Loucy (cell line): ENCODE data around the gene HTRA3.

Source experiments
- H2AFZ ChIP-seq: fragments of 200-600 bp; sonication (generic); 2 replicates; pipeline ENCODE4 v1.6.0; 2016; ENCODE audit warnings: antibody characterized with exemption, mild to moderate bottlenecking, low read length, moderate library complexity
- H3F3A ChIP-seq: fragments of 200-600 bp; 2 replicates; pipeline ENCODE4 v1.6.0; 2016; ENCODE audit warnings: antibody characterized with exemption, low read depth, mild to moderate bottlenecking
- H3K27me3 ChIP-seq: fragments of 200-600 bp; sonication (generic); 2 replicates; pipeline ENCODE4 v1.6.1; 2014; ENCODE audit warnings: low read length, mild to moderate bottlenecking; ENCODE audit not compliant: insufficient read depth, poor library complexity, severe bottlenecking
- H3K36me3 ChIP-seq: fragments of 200-600 bp; sonication (generic); 2 replicates; pipeline ENCODE4 v1.6.1; 2016; ENCODE audit warnings: low read length; ENCODE audit not compliant: insufficient read depth
- H3K4me1 ChIP-seq: fragments of 200-600 bp; sonication (generic); 2 replicates; pipeline ENCODE4 v1.5.1; 2014; ENCODE audit warnings: low read length, mild to moderate bottlenecking; ENCODE audit not compliant: insufficient read depth, poor library complexity, severe bottlenecking
- H3K4me2 ChIP-seq: fragments of 200-600 bp; sonication (generic); 2 replicates; pipeline ENCODE4 v1.6.0; 2014; ENCODE audit warnings: antibody characterized with exemption, low read length, low read depth, mild to moderate bottlenecking; ENCODE audit not compliant: poor library complexity, severe bottlenecking
- H3K4me3 ChIP-seq: fragments of 200-600 bp; sonication (generic); 2 replicates; pipeline ENCODE4 v1.5.1; 2014; ENCODE audit warnings: low read length, mild to moderate bottlenecking, mixed read lengths; ENCODE audit not compliant: poor library complexity, severe bottlenecking
- H3K79me2 ChIP-seq: fragments of 200-600 bp; sonication (generic); 2 replicates; pipeline ENCODE4 v1.6.1; 2014; ENCODE audit warnings: low read length; ENCODE audit not compliant: insufficient read depth
- H3K9ac ChIP-seq: fragments of 200-600 bp; sonication (generic); 2 replicates; pipeline ENCODE4 v1.6.0; 2014; ENCODE audit warnings: mild to moderate bottlenecking, low read depth, low read length, moderate library complexity; ENCODE audit not compliant: poor library complexity, severe bottlenecking
- H3K9me2 ChIP-seq: fragments of 200-600 bp; sonication (generic); replicated peaks from 2 replicates; pipeline ENCODE4 v1.6.1; 2016; ENCODE audit warnings: low read depth, low read length, mixed read lengths
- H3K9me3 ChIP-seq: fragments of 200-600 bp; sonication (generic); 2 replicates; pipeline ENCODE4 v1.6.1; 2014; ENCODE audit warnings: mild to moderate bottlenecking, antibody characterized with exemption, low read length, low read depth; ENCODE audit not compliant: insufficient read depth
- H4K20me1 ChIP-seq: fragments of 200-600 bp; sonication (generic); 2 replicates; pipeline ENCODE4 v1.6.0; 2014; ENCODE audit warnings: antibody characterized with exemption, low read length, mild to moderate bottlenecking; ENCODE audit not compliant: insufficient read depth, poor library complexity, severe bottlenecking
- EZH2phosphoT487 ChIP-seq: fragments of 200-600 bp; IDR thresholded peaks from 2 replicates; pipeline ENCODE4 v1.6.1; 2018; ENCODE audit warnings: antibody characterized with exemption, mild to moderate bottlenecking, moderate library complexity, borderline replicate concordance
- TF ChIP-seq, protein P1 (sequence below): fragments of 200-600 bp; sonication (generic); conservative IDR thresholded peaks from 2 replicates; pipeline ENCODE4 v1.5.1; 2014; ENCODE audit warnings: mild to moderate bottlenecking, antibody characterized with exemption, low read length

The HTRA3 gene

DNA sequence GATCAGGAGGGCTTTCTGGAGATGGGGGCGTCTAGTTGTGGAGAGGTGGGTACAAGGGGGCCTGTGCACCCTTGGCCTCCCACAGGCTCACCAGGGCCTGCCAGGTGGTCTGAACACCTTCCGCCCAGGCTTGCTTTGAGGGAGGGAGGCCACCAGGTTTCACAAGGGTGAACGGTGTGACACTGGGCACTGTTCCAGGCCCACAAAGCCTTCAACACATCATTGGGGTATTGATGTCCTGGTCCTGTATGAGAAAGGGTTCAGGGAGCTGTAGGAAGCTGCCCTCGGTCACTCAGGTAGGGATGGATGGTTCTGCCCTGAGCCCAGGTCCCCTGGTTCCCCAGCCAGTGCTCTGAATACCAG is 6.0 kb downstream of the HTRA3 start:
- no peak for TF ChIP-seq EZH2phosphoT487
- TF ChIP-seq, protein P1, sequence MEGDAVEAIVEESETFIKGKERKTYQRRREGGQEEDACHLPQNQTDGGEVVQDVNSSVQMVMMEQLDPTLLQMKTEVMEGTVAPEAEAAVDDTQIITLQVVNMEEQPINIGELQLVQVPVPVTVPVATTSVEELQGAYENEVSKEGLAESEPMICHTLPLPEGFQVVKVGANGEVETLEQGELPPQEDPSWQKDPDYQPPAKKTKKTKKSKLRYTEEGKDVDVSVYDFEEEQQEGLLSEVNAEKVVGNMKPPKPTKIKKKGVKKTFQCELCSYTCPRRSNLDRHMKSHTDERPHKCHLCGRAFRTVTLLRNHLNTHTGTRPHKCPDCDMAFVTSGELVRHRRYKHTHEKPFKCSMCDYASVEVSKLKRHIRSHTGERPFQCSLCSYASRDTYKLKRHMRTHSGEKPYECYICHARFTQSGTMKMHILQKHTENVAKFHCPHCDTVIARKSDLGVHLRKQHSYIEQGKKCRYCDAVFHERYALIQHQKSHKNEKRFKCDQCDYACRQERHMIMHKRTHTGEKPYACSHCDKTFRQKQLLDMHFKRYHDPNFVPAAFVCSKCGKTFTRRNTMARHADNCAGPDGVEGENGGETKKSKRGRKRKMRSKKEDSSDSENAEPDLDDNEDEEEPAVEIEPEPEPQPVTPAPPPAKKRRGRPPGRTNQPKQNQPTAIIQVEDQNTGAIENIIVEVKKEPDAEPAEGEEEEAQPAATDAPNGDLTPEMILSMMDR = no peak
- no peaks in the 10 kb centered on the region for H3K79me2 ChIP-seq
- H3K4me1 ChIP-seq = no peaks in the 10 kb centered on the region
- no peak overlapping the region for H3K4me3 ChIP-seq
- no peaks in the 10 kb centered on the region for H3K36me3 ChIP-seq
- no peaks in the 10 kb centered on the region for H3K9me3 ChIP-seq
- H3K9ac ChIP-seq = no peak overlapping the region
- H3K27me3 ChIP-seq = no peaks in the 10 kb centered on the region
- no peaks in the 10 kb centered on the region for H3F3A ChIP-seq
- H2AFZ ChIP-seq = no peak overlapping the region
- H3K4me2 ChIP-seq = no peak overlapping the region
- no peaks in the 10 kb centered on the region for H3K9me2 ChIP-seq
- H4K20me1 ChIP-seq = no peaks in the 10 kb centered on the region

DNA sequence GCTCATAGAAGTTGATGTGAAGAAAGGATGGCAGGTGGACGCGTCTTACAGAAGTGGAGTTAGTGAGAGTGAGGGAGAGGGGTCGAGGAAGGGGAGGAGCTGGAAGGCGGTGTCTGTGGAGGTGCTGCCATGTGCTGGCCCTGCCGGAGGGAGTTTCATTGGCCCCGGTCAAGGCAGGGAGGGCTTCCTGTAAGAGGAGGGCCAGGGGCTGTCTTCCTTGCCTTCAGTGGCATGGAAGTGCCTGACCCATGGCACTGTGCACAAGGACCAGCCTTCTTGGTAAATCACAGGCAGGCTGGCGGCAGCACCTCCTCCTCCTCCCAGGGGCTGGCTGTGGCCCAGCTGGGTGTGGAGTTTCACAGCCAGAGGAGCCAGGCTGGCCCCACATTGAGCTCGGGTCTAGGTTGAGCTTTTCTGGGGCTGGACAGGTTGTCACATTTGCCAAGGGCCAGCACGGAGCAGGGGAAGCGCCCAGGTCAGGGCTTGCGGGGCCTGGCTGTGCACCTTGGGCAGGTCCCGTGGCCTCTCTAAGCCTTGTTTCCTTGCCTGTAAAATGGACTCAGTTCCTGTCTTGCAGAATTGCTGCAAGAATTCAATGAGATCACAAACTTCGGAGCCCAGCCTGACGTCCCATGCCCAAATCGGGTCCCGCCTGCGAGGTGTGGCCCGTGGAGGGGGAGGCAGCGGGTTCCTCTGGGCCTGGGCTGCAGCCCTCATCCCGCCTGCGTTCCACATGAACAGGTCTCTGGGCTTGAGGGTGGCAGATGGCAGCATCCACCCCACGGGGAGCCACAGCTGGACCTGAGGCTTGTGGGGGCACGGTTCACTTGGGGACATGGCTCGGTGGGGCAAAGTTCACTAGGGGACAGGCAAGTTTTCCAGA is 7.0 kb downstream of the HTRA3 start:
- no peak overlapping the region for H3K4me2 ChIP-seq
- no peaks in the 10 kb centered on the region for H3K36me3 ChIP-seq
- H4K20me1 ChIP-seq = no peaks in the 10 kb centered on the region
- no peaks in the 10 kb centered on the region for H3K27me3 ChIP-seq
- TF ChIP-seq, protein P1 = no peak
- no peak for TF ChIP-seq EZH2phosphoT487
- no peaks in the 10 kb centered on the region for H3K9me2 ChIP-seq
- no peaks in the 10 kb centered on the region for H3K4me1 ChIP-seq
- H3K4me3 ChIP-seq = no peak overlapping the region
- no peaks in the 10 kb centered on the region for H3F3A ChIP-seq
- H3K9ac ChIP-seq = no peak overlapping the region
- no peaks in the 10 kb centered on the region for H3K9me3 ChIP-seq
- H2AFZ ChIP-seq = no peak overlapping the region
- no peaks in the 10 kb centered on the region for H3K79me2 ChIP-seq

DNA sequence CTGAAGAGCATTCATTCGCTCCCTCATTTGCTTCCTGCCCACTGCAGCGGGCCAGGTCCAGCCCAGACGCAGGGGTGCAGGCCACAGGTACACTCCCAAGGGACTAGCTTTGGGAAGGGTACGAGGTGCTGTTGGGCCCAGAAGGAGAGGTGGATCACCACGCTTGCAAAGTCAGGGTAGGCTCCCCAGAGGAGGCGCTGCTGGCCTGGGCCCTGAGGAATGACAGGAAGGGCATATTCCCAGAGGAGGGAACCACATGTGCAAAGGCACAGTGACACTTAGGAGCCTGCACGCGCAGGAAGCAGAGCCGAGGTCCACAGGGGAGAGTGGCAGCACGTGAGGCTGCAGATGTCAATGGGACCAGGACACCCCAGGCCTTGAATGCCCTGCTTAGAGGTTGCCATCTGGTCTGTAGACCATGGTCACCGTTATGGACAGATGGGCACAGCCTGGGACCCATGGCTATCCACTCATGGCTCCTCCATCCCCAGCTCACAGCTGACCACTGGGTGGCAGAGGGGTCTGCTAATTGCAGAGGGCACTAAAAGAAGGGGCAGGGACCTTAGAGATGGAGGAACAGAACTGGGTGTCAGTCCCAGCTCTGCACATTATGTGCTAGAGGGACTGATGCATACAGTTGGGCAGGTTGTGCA is 7.9 kb downstream of the HTRA3 start:
- no peaks in the 10 kb centered on the region for H3K4me1 ChIP-seq
- H3K4me3 ChIP-seq = no peak overlapping the region
- H4K20me1 ChIP-seq = no peaks in the 10 kb centered on the region
- no peaks in the 10 kb centered on the region for H3F3A ChIP-seq
- no peak overlapping the region for H3K4me2 ChIP-seq
- no peak overlapping the region for H2AFZ ChIP-seq
- no peaks in the 10 kb centered on the region for H3K79me2 ChIP-seq
- TF ChIP-seq, protein P1 = no peak
- no peak for TF ChIP-seq EZH2phosphoT487
- H3K36me3 ChIP-seq = no peaks in the 10 kb centered on the region
- no peaks in the 10 kb centered on the region for H3K9me3 ChIP-seq
- no peaks in the 10 kb centered on the region for H3K9me2 ChIP-seq
- no peak overlapping the region for H3K9ac ChIP-seq
- no peaks in the 10 kb centered on the region for H3K27me3 ChIP-seq
